HEK293T (cell line): Measurements from ENCODE around the gene ARID3A.

Experiments
- CTCF ChIA-PET: fragments of 350-600 bp; formaldehyde crosslinking; extraction: SDS; loops from one replicate; lab custom pipeline; 2021; ENCODE audit warnings: antibody characterized with exemption, inconsistent platforms; lab: Yijun Ruan, JAX
- POLR2A ChIA-PET: fragments of 350-600 bp; formaldehyde crosslinking; extraction: SDS; loops from one replicate; lab custom pipeline; 2020; ENCODE audit warnings: antibody characterized with exemption, inconsistent platforms; lab: Yijun Ruan, JAX
- DNase-seq: peaks from one replicate; pipeline ENCODE4 v3.0.0; 2012; ENCODE audit warnings: mixed read lengths; ENCODE audit errors: extremely low spot score
- ARNT ChIP-seq: fragments of 450-650 bp; IDR thresholded peaks from 2 replicates; pipeline ENCODE4 v1.6.1; 2017; ENCODE audit warnings: mild to moderate bottlenecking
- BHLHE40 ChIP-seq: fragments of 450-650 bp; IDR thresholded peaks from 2 replicates; pipeline ENCODE4 v1.6.1; 2016; ENCODE audit warnings: mild to moderate bottlenecking, moderate library complexity, borderline replicate concordance
- CTBP1 ChIP-seq: fragments of 450-650 bp; IDR thresholded peaks from 2 replicates; pipeline ENCODE4 v1.6.1; 2016; ENCODE audit warnings: borderline replicate concordance
- ELF4 ChIP-seq: fragments of 450-650 bp; IDR thresholded peaks from 2 replicates; pipeline ENCODE4 v1.6.1; 2017; ENCODE audit warnings: antibody characterized with exemption
- FOXA1 ChIP-seq: fragments of 450-650 bp; IDR thresholded peaks from 2 replicates; pipeline ENCODE4 v1.6.1; 2016; ENCODE audit warnings: mild to moderate bottlenecking
- FOXK2 ChIP-seq: fragments of 450-650 bp; IDR thresholded peaks from 2 replicates; pipeline ENCODE4 v1.6.1; 2016; ENCODE audit warnings: mild to moderate bottlenecking
- FOXM1 ChIP-seq: fragments of 450-650 bp; IDR thresholded peaks from 2 replicates; pipeline ENCODE4 v1.6.1; 2017; ENCODE audit warnings: mild to moderate bottlenecking, borderline replicate concordance
- HDGF ChIP-seq: fragments of 450-650 bp; IDR thresholded peaks from 2 replicates; pipeline ENCODE4 v1.6.1; 2017; ENCODE audit warnings: antibody characterized with exemption, borderline replicate concordance
- L3MBTL2 ChIP-seq: fragments of 450-650 bp; conservative IDR thresholded peaks from 2 replicates; pipeline ENCODE4 v1.6.1; 2016; ENCODE audit warnings: mild to moderate bottlenecking
- LEF1 ChIP-seq: fragments of 450-650 bp; IDR thresholded peaks from 2 replicates; pipeline ENCODE4 v1.6.1; 2017; ENCODE audit warnings: mild to moderate bottlenecking, borderline replicate concordance
- NFRKB ChIP-seq: fragments of 450-650 bp; IDR thresholded peaks from 2 replicates; pipeline ENCODE4 v1.6.1; 2016; ENCODE audit warnings: mild to moderate bottlenecking, moderate library complexity
- PKNOX1 ChIP-seq: fragments of 450-650 bp; IDR thresholded peaks from 2 replicates; pipeline ENCODE4 v1.6.1; 2016
- SP1 ChIP-seq: fragments of 450-650 bp; IDR thresholded peaks from 2 replicates; pipeline ENCODE4 v1.6.1; 2017
- SUZ12 ChIP-seq: fragments of 450-650 bp; IDR thresholded peaks from 2 replicates; pipeline ENCODE4 v1.6.1; 2016; ENCODE audit warnings: mild to moderate bottlenecking
- TARDBP ChIP-seq: fragments of 450-650 bp; IDR thresholded peaks from 2 replicates; pipeline ENCODE4 v1.6.1; 2016
- ZNF384 ChIP-seq: fragments of 450-650 bp; IDR thresholded peaks from 2 replicates; pipeline ENCODE4 v1.6.1; 2016

ARID3A gene

DNA sequence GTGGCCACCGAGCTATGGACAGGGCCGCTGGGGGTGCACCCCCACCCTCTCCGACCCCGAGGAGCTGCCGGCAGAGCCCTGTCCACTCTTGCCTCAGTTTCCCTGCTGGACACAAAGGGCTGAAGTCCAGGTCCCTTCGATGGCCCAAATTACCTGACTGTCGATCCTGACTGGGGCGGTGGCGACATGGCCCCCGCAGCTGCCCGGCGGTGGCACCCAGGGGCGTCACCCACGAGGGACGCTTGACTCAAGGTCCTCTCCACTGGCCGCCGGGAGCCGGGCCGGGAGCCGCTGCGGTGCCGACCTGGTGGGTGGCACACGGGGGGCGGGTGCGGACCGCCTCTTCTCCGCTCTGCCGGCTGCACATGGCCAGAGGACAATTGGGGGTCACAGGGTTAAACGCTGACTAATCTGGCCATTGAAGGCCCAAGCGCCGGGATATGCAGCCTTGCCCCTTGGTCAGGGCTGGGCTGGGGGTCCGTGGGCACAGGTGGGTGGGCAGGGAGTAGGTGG, 16.4 kb downstream of the ARID3A start:
- POLR2A ChIA-PET: no interaction called here
- no peak for DNase-seq
- CTCF ChIA-PET: no interaction called here
- TF ChIP-seq CTBP1: no peak
- no peak for TF ChIP-seq FOXK2
- no peak for TF ChIP-seq ARNT

DNA sequence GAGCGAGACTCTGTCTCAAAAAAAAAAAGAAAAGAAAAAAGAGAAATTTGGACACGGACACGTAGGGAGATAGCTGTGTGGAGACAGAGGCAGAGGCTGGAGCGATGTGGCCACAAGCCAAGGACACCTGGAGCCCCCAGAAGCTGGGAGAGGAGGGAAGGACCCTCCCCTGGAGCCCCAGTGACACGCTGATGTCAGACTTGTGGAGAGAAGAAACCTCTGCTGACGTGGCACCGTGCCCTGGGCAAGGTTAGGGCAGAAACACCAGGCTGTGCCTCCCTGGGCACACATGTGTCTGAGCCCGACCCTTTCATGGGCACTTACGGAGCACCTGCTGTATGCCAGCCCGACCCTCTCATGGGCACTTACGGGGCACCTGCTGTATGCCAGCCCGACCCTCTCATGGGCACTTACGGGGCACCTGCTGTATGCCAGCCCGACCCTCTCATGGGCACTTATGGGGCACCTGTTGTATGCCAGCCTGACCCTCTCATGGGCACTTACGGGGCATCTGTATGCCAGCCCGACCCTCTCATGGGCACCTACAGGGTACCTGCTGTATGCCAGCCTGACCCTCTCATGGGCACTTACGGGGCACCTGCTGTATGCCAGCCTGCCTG, 17.8 kb downstream of the ARID3A start:
- TF ChIP-seq SP1: no peak
- no peak for TF ChIP-seq SUZ12
- TF ChIP-seq L3MBTL2: no peak
- no peak for TF ChIP-seq PKNOX1
- no peak for TF ChIP-seq ELF4
- TF ChIP-seq FOXM1: no peak
- no peak for TF ChIP-seq ZNF384
- no peak for TF ChIP-seq LEF1
- no peak for TF ChIP-seq TARDBP
- no peak for TF ChIP-seq HDGF
- TF ChIP-seq CTBP1: no peak
- TF ChIP-seq FOXK2: no peak
- ChIA-PET POLR2A (no interaction called here), CTCF (interaction anchor here (0.6 kb wide), 1 partner anchor 658 kb away, joined by 4 read pairs; no protein-coding TSS in a partner anchor)
- DNase-seq: no peak

- TF ChIP-seq PKNOX1 (no peak), ZNF384 (no peak), NFRKB (no peak), LEF1 (no peak), TARDBP (no peak), HDGF (no peak), FOXK2 (no peak), FOXM1 (no peak), FOXA1 (no peak), SP1 (no peak), BHLHE40 (no peak), ARNT (no peak), L3MBTL2 (no peak), CTBP1 (no peak), ELF4 (no peak), SUZ12 (no peak)
- ChIA-PET CTCF (interaction anchor here (0.6 kb wide), 1 partner anchor 658 kb away, joined by 4 read pairs; no protein-coding TSS in a partner anchor), POLR2A (no interaction called here)
- no peak for DNase-seq
Measured at GRCh38 chr19:944171-944567, 18.3 kb downstream of the ARID3A start.

DNA sequence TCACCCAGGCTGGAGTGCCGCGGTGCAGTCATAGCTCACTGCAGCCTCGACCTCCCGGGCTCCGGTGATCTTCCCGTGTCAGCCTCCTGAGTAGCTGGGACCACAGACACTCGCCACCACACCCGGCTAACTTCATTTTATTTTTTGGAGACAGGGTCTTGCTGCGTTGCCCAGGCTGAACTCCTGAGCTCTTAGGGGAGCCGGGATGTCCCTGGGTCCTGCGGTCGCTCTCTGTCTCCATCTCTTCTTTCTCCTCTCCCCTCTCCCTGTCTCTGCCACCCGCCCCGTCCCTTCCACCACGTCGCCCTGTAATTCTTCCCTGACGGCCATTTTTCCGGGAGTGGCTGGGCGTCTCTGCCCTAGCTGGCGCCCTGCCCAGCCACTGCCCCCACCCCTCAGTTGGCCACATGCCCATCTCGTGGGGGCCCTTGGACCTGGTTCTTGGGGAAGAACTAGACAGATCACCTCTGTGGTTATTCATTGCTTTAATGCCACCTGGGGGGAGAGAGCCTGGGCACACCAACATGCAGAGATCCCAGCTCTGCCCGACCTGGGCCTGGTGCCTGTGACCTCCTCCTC, 18.9 kb downstream of the ARID3A start:
- TF ChIP-seq LEF1 (no peak), ZNF384 (no peak), CTBP1 (no peak), FOXA1 (no peak), L3MBTL2 (no peak), PKNOX1 (no peak), SUZ12 (no peak), BHLHE40 (no peak), FOXM1 (no peak), ELF4 (no peak), FOXK2 (no peak), SP1 (no peak), TARDBP (no peak), ARNT (no peak), NFRKB (no peak), HDGF (no peak)
- CTCF ChIA-PET: no interaction called here
- no peak for DNase-seq
- POLR2A ChIA-PET: no interaction called here

DNA sequence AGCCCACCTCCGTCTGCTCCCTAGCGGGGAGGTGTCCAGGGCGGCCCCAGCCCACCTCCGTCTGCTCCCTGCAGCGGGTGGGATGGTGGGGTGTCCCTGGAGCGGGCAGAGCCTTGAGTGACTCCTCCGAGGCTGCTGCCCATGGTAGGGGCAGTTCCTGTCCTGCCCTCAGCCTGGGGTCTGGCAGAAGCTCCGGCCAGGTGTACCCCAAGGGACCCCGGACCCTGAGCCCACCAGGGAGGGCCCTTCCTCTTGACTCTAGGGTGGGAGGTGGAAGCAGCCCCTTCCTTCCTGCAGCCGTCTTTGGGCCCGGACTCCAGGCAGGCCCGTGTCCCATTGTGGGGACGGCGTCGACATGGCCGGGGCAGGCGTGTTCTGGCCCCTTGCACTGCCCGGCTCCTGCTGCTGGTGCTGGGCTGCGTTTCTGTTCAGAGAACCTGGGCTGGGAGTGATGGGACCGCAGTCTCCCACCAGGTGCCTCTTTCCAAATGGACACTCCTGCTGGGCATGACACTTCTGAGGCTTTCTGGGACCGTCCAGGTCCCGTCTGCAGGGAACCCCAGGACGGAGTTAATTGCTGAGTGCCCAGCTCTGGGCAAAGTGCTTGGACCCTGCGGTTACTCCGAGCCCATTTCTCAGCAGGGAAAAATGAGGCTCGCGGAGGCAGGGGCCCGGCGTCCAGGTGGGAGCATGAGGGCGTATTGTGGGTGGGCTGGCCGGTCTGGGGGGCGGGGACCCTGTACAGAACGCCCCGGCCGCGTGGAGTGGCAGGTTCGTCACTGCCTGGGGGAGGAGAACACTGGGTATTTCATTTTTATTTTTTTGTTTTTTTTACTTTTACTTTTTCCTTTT, 19.8 kb downstream of the ARID3A start:
- ChIA-PET POLR2A (no interaction called here), CTCF (no interaction called here)
- DNase-seq: no peak
- TF ChIP-seq ELF4: no peak
- no peak for TF ChIP-seq HDGF
- no peak for TF ChIP-seq SUZ12
- TF ChIP-seq FOXA1: no peak
- no peak for TF ChIP-seq FOXM1
- no peak for TF ChIP-seq BHLHE40
- TF ChIP-seq ZNF384: no peak
- TF ChIP-seq L3MBTL2: no peak
- TF ChIP-seq NFRKB: no peak
- no peak for TF ChIP-seq TARDBP
- no peak for TF ChIP-seq SP1
- no peak for TF ChIP-seq FOXK2
- no peak for TF ChIP-seq ARNT
- TF ChIP-seq PKNOX1: no peak
- TF ChIP-seq LEF1: no peak
- TF ChIP-seq CTBP1: no peak
